Neuronal stem cell (in vitro differentiated cells): Measurements from ENCODE around the gene RAP1GDS1.
"Not testable (repeated sequence)": the region's sequence is repeated elsewhere in the genome, so short reads cannot be mapped to it uniquely, and the experiment has no call there.

ENCODE experiments used
- DNase-seq: peaks from one replicate; pipeline ENCODE4 v3.0.0-alpha.2; 2013; ENCODE audit warnings: low spot score
- H2AFZ ChIP-seq: one replicate; pipeline ENCODE4 v1.6.1; 2013; ENCODE audit warnings: mild to moderate bottlenecking, low read length, inconsistent platforms
- H2AK5ac ChIP-seq: 2 replicates; pipeline ENCODE4 v1.6.1; 2013; ENCODE audit warnings: low read depth, mild to moderate bottlenecking, inconsistent platforms, low read length, moderate library complexity, mixed read lengths
- H2BK120ac ChIP-seq: 2 replicates; pipeline ENCODE4 v1.6.1; 2013; ENCODE audit warnings: low read depth, mild to moderate bottlenecking, inconsistent platforms, low read length, moderate library complexity, mixed read lengths
- H2BK12ac ChIP-seq: one replicate; pipeline ENCODE4 v1.6.1; 2013; ENCODE audit warnings: low read length, inconsistent platforms
- H2BK15ac ChIP-seq: 2 replicates; pipeline ENCODE4 v1.6.1; 2013; ENCODE audit warnings: mild to moderate bottlenecking, low read length, inconsistent platforms, mixed read lengths
- H2BK5ac ChIP-seq: one replicate; pipeline ENCODE4 v1.6.1; 2013; ENCODE audit warnings: inconsistent platforms, mild to moderate bottlenecking, low read length, moderate library complexity
- H3K14ac ChIP-seq: one replicate; pipeline ENCODE4 v1.6.1; 2013; ENCODE audit warnings: low read length, inconsistent platforms
- H3K18ac ChIP-seq: 2 replicates; pipeline ENCODE4 v1.6.1; 2013; ENCODE audit warnings: low read length, inconsistent platforms
- H3K23ac ChIP-seq: 2 replicates; pipeline ENCODE4 v1.6.1; 2013; ENCODE audit warnings: low read depth, mild to moderate bottlenecking, mixed read lengths, low read length, inconsistent platforms; ENCODE audit not compliant: poor library complexity
- H3K27ac ChIP-seq: replicated peaks from 3 replicates; pipeline ENCODE4 v1.5.1; 2013; ENCODE audit warnings: low read length, inconsistent platforms
- H3K27me3 ChIP-seq, 3 experiments: 2 replicates each; pipeline ENCODE4 v1.6.1; 2013; ENCODE audit warnings: low read length in 3 of 3, mild to moderate bottlenecking in 2 of 3, inconsistent platforms in 1 of 3, low read depth in 1 of 3, mixed read lengths in 1 of 3, moderate library complexity in 1 of 3; ENCODE audit not compliant: control insufficient read depth in 3 of 3, insufficient read depth in 3 of 3
- H3K36me3 ChIP-seq, 2 donors: replicated peaks in 1 of 2; 2 replicates each; pipeline ENCODE4 v1.6.1; 2013; ENCODE audit warnings: low read length in 2 of 2; ENCODE audit not compliant: control insufficient read depth in 2 of 2, insufficient read depth in 2 of 2
- H3K4ac ChIP-seq: 2 replicates; pipeline ENCODE4 v1.6.1; 2013; ENCODE audit warnings: inconsistent platforms, mild to moderate bottlenecking, low read length, moderate library complexity
- H3K4me1 ChIP-seq, 2 donors: 1 replicate in 1 of 2; 2 replicates in 1 of 2; pipeline ENCODE4 v1.6.1; 2013; ENCODE audit warnings: low read length in 2 of 2, low read depth in 1 of 2; ENCODE audit not compliant: control insufficient read depth in 2 of 2, insufficient read depth in 1 of 2
- H3K4me2 ChIP-seq: one replicate; pipeline ENCODE4 v1.6.1; 2013; ENCODE audit warnings: mild to moderate bottlenecking, low read length, inconsistent platforms; ENCODE audit not compliant: insufficient read depth, poor library complexity, severe bottlenecking
- H3K4me3 ChIP-seq, 2 donors: 2 replicates each; pipeline ENCODE4 v1.5.1; 2013; ENCODE audit warnings: low read length in 2 of 2, mild to moderate bottlenecking in 2 of 2, inconsistent platforms in 1 of 2, moderate library complexity in 1 of 2
- H3K79me1 ChIP-seq: one replicate; pipeline ENCODE4 v1.6.1; 2013; ENCODE audit warnings: low read depth, mild to moderate bottlenecking, inconsistent platforms, low read length, moderate library complexity
- H3K9ac ChIP-seq: one replicate; pipeline ENCODE4 v1.6.1; 2013; ENCODE audit warnings: mild to moderate bottlenecking, low read depth, low read length, inconsistent platforms; ENCODE audit not compliant: poor library complexity
- H3K9me3 ChIP-seq, 2 donors: replicated peaks in 1 of 2; 2 replicates each; pipeline versions ENCODE3 to v1.6.1; 2013; ENCODE audit warnings: low read length in 2 of 2, mild to moderate bottlenecking in 2 of 2, inconsistent platforms in 1 of 2, low read depth in 1 of 2, mixed read lengths in 1 of 2, moderate library complexity in 1 of 2; ENCODE audit not compliant: control insufficient read depth in 2 of 2, insufficient read depth in 1 of 2
- H4K8ac ChIP-seq: one replicate; pipeline ENCODE4 v1.6.1; 2013; ENCODE audit warnings: low read depth, mild to moderate bottlenecking, inconsistent platforms, low read length, moderate library complexity
- H4K91ac ChIP-seq: one replicate; pipeline ENCODE4 v1.6.1; 2013; ENCODE audit warnings: low read length, low read depth, mild to moderate bottlenecking, inconsistent platforms; ENCODE audit not compliant: poor library complexity
- WGBS, 2 donors: extraction: QIAGEN DNeasy Blood & Tissue Kit; methylation state at CpG; one replicate each; pipeline ENCODE4 v1.1.7; 2013; ENCODE audit warnings: missing lambda C conversion rate in 2 of 2, mixed read lengths in 1 of 2; ENCODE audit not compliant: insufficient read length in 2 of 2, insufficient replicate concordance in 1 of 2; ENCODE audit errors: extremely low coverage in 2 of 2; 5-methylcytosine and 5-hydroxymethylcytosine counted together

RAP1GDS1 gene

DNA sequence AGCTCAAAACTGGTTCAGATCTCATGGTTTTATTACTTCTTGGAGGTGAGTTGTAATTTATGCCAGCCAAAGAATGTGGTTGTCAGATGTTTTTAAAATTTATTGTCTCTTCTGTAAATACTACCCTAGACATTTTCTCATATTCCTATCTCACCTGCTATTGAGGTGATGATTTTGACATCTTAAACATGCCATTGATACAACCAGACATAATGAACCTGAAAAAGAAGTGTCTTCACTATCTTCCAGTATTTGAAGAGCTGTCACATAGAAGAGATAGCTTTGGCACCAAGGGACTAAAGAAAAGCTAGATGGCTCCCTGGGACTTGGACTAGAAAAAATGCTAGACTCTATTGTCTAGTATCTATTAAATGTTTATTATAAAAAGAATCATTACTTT lies 155.7 kb downstream of the RAP1GDS1 start:
- no peak overlapping the region for H3K14ac ChIP-seq
- H3K27ac ChIP-seq = no peak overlapping the region
- no peaks in the 10 kb centered on the region for H3K27me3 ChIP-seq
- no peak overlapping the region for H4K91ac ChIP-seq
- no peaks in the 10 kb centered on the region for H3K4me1 ChIP-seq
- H3K4me3 ChIP-seq = no peak overlapping the region
- H2BK12ac ChIP-seq = no peak overlapping the region
- peaks cover 2 to 30% of the 10 kb centered on the region in 2 donors for H3K36me3 ChIP-seq
- H3K79me1 ChIP-seq = no peaks in the 10 kb centered on the region
- H2BK5ac ChIP-seq = no peak overlapping the region
- no peak overlapping the region for H3K18ac ChIP-seq
- no peak overlapping the region for H2AFZ ChIP-seq
- no peak overlapping the region for H2BK15ac ChIP-seq
- no peak overlapping the region for H3K9ac ChIP-seq
- H2BK120ac ChIP-seq = no peak overlapping the region
- no peak for DNase-seq
- H3K4ac ChIP-seq = no peak overlapping the region
- no peak overlapping the region for H3K4me2 ChIP-seq
- no peak overlapping the region for H2AK5ac ChIP-seq
- H4K8ac ChIP-seq = no peak overlapping the region
- H3K9me3 ChIP-seq = no peaks in the 10 kb centered on the region
- H3K23ac ChIP-seq = no peak overlapping the region

- not testable (repeated sequence) for H2BK5ac ChIP-seq, H3K27me3 ChIP-seq, H3K79me1 ChIP-seq, DNase-seq, H3K18ac ChIP-seq, H3K23ac ChIP-seq, H3K27ac ChIP-seq, H3K4me2 ChIP-seq, H2BK12ac ChIP-seq, H3K9ac ChIP-seq, H3K4me1 ChIP-seq, H2AFZ ChIP-seq, H4K91ac ChIP-seq, H3K14ac ChIP-seq, H2BK120ac ChIP-seq, H3K9me3 ChIP-seq, H2AK5ac ChIP-seq, H3K4ac ChIP-seq, H2BK15ac ChIP-seq, H3K4me3 ChIP-seq, H4K8ac ChIP-seq
- H3K36me3 ChIP-seq = peaks cover 2 to 54% of the 10 kb centered on the region in 2 donors
- no CpG with 5 or more reads among the region's 3 CpGs for WGBS, 2 donors
These were observed 159.0 kb downstream of the RAP1GDS1 start for GRCh38 chr4:98420151-98420550.

GRCh38 chr4:98421111-98421510 lies 159.9 kb downstream of the RAP1GDS1 start:
- Histone ChIP-seq H3K4me1 (no peaks in the 10 kb centered on the region), H3K18ac (no peak overlapping the region), H3K4me3 (no peak overlapping the region), H3K14ac (no peak overlapping the region), H4K91ac (no peak overlapping the region), H3K23ac (no peak overlapping the region), H3K4ac (no peak overlapping the region), H2AK5ac (no peak overlapping the region), H2BK15ac (no peak overlapping the region), H3K27me3 (no peaks in the 10 kb centered on the region), H3K79me1 (no peaks in the 10 kb centered on the region), H3K9ac (no peak overlapping the region), H3K9me3 (peaks cover 0 to 4% of the 10 kb centered on the region in 2 donors), H3K4me2 (no peak overlapping the region), H3K36me3 (peaks cover 2 to 60% of the 10 kb centered on the region in 2 donors), H2BK120ac (no peak overlapping the region), H2AFZ (no peak overlapping the region), H4K8ac (no peak overlapping the region), H3K27ac (no peak overlapping the region), H2BK5ac (no peak overlapping the region), H2BK12ac (no peak overlapping the region)
- DNase-seq = no peak
- WGBS, 2 donors = no CpG with 5 or more reads among the region's 5 CpGs

GRCh38 chr4:98423009-98423408 lies 161.8 kb downstream of the RAP1GDS1 start:
- Histone ChIP-seq H3K18ac (no peak overlapping the region), H3K27me3 (no peaks in the 10 kb centered on the region), H4K91ac (no peak overlapping the region), H3K23ac (no peak overlapping the region), H3K14ac (no peak overlapping the region), H3K9me3 (peaks cover 0 to 4% of the 10 kb centered on the region in 2 donors), H4K8ac (no peak overlapping the region), H2AK5ac (no peak overlapping the region), H2AFZ (no peak overlapping the region), H3K9ac (no peak overlapping the region), H3K4me1 (no peaks in the 10 kb centered on the region), H3K36me3 (peaks cover 2 to 47% of the 10 kb centered on the region in 2 donors), H3K4me3 (no peak overlapping the region), H3K79me1 (no peaks in the 10 kb centered on the region), H2BK120ac (no peak overlapping the region), H3K4ac (no peak overlapping the region), H2BK5ac (no peak overlapping the region), H3K27ac (no peak overlapping the region), H2BK15ac (no peak overlapping the region), H3K4me2 (no peak overlapping the region), H2BK12ac (no peak overlapping the region)
- no peak for DNase-seq
- no CpG with 5 or more reads among the region's 4 CpGs for WGBS, 2 donors
